Activated CD8-positive, alpha-beta memory T cell treated with anti-CD3 and anti-CD28 coated beads, Interleukin-2, amount 50 U/mL, for 24 hours (primary cell): ENCODE results near the gene ADAMTS6.

Experiments
- DNase-seq: peaks from one replicate; pipeline ENCODE4 v3.0.0-alpha.2; 2020; ENCODE audit errors: extremely low read depth

The ADAMTS6 gene

GRCh38 chr5:65279603-65280002, 202.1 kb downstream of the ADAMTS6 start:
- DNase-seq: no peak

- no peak for DNase-seq
Observed at GRCh38 chr5:65276178-65276890, 205.4 kb downstream of the ADAMTS6 start.

GRCh38 chr5:65271906-65272305, 209.8 kb downstream of the ADAMTS6 start:
- no peak for DNase-seq

- DNase-seq: no peak
Observed at GRCh38 chr5:65268525-65268924, 213.2 kb downstream of the ADAMTS6 start.

- DNase-seq: no peak
Observed at GRCh38 chr5:65264420-65264819, 217.3 kb downstream of the ADAMTS6 start.

- no peak for DNase-seq
Observed at GRCh38 chr5:65263321-65263720, 218.4 kb downstream of the ADAMTS6 start.

GRCh38 chr5:65262649-65263059, 219.1 kb downstream of the ADAMTS6 start:
- DNase-seq: no peak

- no peak for DNase-seq
Observed at GRCh38 chr5:65262096-65262495, 219.6 kb downstream of the ADAMTS6 start.

- DNase-seq: no peak
Observed at GRCh38 chr5:65261499-65261898, 220.2 kb downstream of the ADAMTS6 start.

- no peak for DNase-seq
Observed at GRCh38 chr5:65255294-65255693, 226.4 kb downstream of the ADAMTS6 start.

- DNase-seq: no peak
Observed at GRCh38 chr5:65252977-65253376, 228.7 kb downstream of the ADAMTS6 start.

- DNase-seq: no peak
Observed at GRCh38 chr5:65248896-65249295, 232.8 kb downstream of the ADAMTS6 start.

- no peak for DNase-seq
Observed at GRCh38 chr5:65247594-65247993, 234.1 kb downstream of the ADAMTS6 start.

GRCh38 chr5:65246741-65247140, 235.0 kb downstream of the ADAMTS6 start:
- DNase-seq: no peak

GRCh38 chr5:65244031-65244430, 237.7 kb downstream of the ADAMTS6 start:
- DNase-seq: no peak

GRCh38 chr5:65243161-65243560, 238.6 kb downstream of the ADAMTS6 start:
- DNase-seq: no peak

GRCh38 chr5:65229841-65230240, 251.9 kb downstream of the ADAMTS6 start:
- DNase-seq: no peak

- DNase-seq: no peak
Observed at GRCh38 chr5:65213921-65214525, 267.7 kb downstream of the ADAMTS6 start.

GRCh38 chr5:65209341-65209740, 272.4 kb downstream of the ADAMTS6 start:
- no peak for DNase-seq

GRCh38 chr5:65204966-65205365, 276.8 kb downstream of the ADAMTS6 start:
- DNase-seq: no peak

GRCh38 chr5:65203746-65204145, 278.0 kb downstream of the ADAMTS6 start:
- DNase-seq: no peak

GRCh38 chr5:65199993-65200675, 281.6 kb downstream of the ADAMTS6 start:
- no peak for DNase-seq
